Fibroblast of skin of abdomen (primary cell): ENCODE results near the gene WFDC5.

Experiments used
- DNase-seq: peaks from one replicate; pipeline ENCODE4 v3.0.0-alpha.2; 2013

WFDC5 gene

GRCh38 chr20:45115386-45115774 lies 406 bp upstream of the WFDC5 start:
- no peak for DNase-seq

- no peak for DNase-seq
Measured at GRCh38 chr20:45113865-45114264, 1.1 kb downstream of the WFDC5 start.

GRCh38 chr20:45112754-45113153 lies 2.2 kb downstream of the WFDC5 start:
- no peak for DNase-seq

- DNase-seq: no peak
Measured at GRCh38 chr20:45111799-45112471, 3.0 kb downstream of the WFDC5 start.

GRCh38 chr20:45111285-45111684 lies 3.7 kb downstream of the WFDC5 start:
- no peak for DNase-seq

- DNase-seq: no peak
Measured at GRCh38 chr20:45110301-45110700, 4.7 kb downstream of the WFDC5 start.

GRCh38 chr20:45109634-45110033 lies 5.3 kb downstream of the WFDC5 start:
- no peak for DNase-seq

GRCh38 chr20:45105317-45105716 lies 9.7 kb downstream of the WFDC5 start:
- DNase-seq: no peak

- peak; percentile 53 for DNase-seq
Measured at GRCh38 chr20:45104786-45105185, 10.2 kb downstream of the WFDC5 start.

- DNase-seq: no peak
Measured at GRCh38 chr20:45103072-45103471, 11.9 kb downstream of the WFDC5 start.

- no peak for DNase-seq
Measured at GRCh38 chr20:45101333-45101850, 13.6 kb downstream of the WFDC5 start.

GRCh38 chr20:45100563-45101245 lies 14.3 kb downstream of the WFDC5 start, which contains the start of gene KCNS1:
Gene KCNS1 (minus strand): TSS chr20:45101127. CDS start chr20:45099236, 1,891 bp downstream.
- DNase-seq: peak; percentile 23

GRCh38 chr20:45098103-45098773 lies 16.7 kb downstream of the WFDC5 start:
- DNase-seq: peak; percentile 36

- DNase-seq: peak; percentile 36
Measured at GRCh38 chr20:45097485-45098102, 17.4 kb downstream of the WFDC5 start.

- no peak for DNase-seq
Measured at GRCh38 chr20:45096781-45097180, 18.2 kb downstream of the WFDC5 start.

- peak; percentile 52 for DNase-seq
Measured at GRCh38 chr20:45095805-45096238, 19.2 kb downstream of the WFDC5 start.

- DNase-seq: no peak
Measured at GRCh38 chr20:45094864-45095574, 20.0 kb downstream of the WFDC5 start.

- DNase-seq: no peak
Measured at GRCh38 chr20:45094201-45094600, 20.8 kb downstream of the WFDC5 start.

- no peak for DNase-seq
Measured at GRCh38 chr20:45092898-45093297, 22.1 kb downstream of the WFDC5 start.

- no peak for DNase-seq
Measured at GRCh38 chr20:45091366-45091765, 23.6 kb downstream of the WFDC5 start.

- peak; percentile 34 for DNase-seq
Measured at GRCh38 chr20:45090481-45090880, 24.5 kb downstream of the WFDC5 start.

GRCh38 chr20:45088247-45088646 lies 26.7 kb downstream of the WFDC5 start:
- DNase-seq: peak; percentile 85
